GM21515 (cell line): ENCODE measurements around the gene CD109.
A peak's percentile ranks its signal among the peaks of the same experiment; 100 is the strongest.
"Not testable (repeated sequence)": the region's sequence is repeated elsewhere in the genome, so short reads cannot be mapped to it uniquely, and the experiment has no call there.

Experiments used
- ATAC-seq: cut with Tn5 transposase; IDR thresholded peaks from one replicate; pipeline ENCODE4 v1.9.1; 2021; ENCODE audit not compliant: unreplicated experiment

Gene CD109

DNA sequence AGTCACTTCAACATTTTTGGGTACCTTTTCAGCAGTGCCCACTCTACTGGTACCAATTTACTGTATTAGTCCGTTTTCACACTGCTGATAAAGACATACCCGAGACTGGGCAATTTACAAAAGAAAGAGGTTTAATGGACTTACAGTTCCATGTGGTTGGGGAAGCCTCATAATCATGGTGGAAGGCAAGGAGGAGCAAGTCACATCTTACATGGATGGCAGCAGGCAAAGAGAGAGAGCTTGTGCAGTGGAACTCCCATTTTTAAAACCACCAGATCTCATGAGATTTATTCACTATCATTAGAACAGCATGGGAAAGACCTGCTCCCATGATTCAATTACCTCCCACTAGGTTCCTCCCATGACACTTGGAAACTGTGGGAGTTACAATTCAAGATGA lies 12.4 kb upstream of the CD109 start:
- ATAC-seq, result not testable (repeated sequence)

DNA sequence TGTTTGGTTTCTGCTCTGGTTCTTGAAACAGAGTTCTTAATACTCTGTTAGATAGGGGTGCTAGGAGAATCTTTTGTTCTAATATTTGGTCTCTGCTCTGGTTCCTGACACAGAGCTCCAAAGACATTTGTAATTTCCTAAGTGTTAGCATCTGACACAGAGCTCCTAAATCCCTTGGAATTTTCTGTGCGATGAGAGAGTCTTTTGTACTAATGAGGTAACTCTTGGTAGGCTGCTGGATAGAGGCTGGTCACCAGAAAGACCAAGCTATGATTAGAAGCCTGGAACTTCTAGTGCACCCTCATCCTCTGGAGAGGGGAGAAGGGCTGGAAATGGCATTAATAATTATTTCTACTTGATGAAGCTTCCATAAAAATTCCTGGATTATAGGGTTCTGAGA lies 7.7 kb upstream of the CD109 start:
- no peak for ATAC-seq

DNA sequence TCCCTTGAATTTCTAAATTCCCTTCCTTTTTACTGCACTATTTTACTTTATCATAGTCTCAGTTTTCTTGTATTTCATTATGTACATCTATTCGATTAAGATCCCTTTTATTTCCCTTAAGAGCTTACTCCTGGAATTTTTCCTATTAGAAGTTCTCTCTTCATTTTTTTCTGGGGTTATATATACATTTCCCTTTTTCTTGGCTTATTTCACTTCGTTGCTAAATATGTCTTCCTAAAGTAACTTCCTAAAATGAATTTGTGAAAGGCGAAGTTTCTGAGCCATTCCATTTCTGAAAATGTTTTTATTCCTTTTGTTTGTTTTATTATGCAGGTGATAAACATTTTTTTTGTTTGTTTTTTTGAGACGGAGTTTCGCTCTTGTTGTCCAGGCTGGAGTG lies 5.9 kb upstream of the CD109 start:
- no peak for ATAC-seq

DNA sequence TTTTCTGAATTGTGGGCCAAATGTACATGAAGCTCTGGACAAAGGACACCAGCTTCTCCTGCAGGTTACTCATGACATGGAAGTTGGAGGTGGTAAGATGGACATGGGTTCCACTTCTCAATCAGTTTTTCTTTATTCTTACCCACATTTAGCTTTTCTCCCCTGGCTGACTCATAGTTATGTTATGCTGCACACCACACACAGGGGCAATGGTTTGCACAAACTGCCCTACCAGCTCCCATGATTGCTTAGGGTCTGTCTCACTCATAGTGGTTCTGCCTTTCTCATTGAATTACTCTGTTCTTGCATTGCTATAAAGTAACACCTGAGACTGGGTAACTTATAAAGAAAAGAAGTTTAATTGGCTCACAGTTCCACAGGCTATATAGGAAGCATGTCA lies 4.5 kb upstream of the CD109 start:
- ATAC-seq, result no peak

DNA sequence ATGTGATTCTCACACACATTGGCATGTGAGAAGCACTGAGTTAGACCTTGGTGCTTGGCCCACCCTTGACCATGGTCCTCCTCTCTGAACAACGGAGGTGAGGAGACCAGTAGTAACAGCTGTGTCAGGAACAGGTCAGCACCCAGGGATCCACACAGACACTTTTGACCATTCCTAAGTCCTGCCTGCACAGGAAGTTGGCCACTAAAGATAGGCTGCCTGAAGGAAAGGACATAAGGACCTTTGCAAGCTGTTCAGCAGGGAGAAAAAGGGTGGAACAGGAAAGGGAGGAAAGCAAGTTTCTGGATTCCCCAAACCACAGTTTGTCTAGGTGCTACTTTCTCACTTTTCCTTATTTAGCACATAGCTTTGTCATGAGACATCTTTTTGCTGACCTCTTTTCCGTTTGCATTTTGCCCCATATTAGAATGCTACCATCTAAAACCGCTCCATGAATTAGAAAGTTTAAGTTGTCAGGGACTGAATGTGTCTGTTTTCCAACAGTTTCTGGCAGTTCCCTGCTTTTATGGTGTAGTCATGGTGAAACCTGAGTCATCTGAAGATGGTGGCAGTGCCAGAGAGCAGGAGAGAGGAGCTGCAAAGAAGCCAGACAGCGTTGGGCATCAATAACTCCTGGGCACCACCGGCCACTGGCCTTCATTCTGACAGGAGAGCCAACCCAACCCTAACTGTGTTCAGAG lies 1.1 kb upstream of the CD109 start:
- no peak for ATAC-seq

DNA sequence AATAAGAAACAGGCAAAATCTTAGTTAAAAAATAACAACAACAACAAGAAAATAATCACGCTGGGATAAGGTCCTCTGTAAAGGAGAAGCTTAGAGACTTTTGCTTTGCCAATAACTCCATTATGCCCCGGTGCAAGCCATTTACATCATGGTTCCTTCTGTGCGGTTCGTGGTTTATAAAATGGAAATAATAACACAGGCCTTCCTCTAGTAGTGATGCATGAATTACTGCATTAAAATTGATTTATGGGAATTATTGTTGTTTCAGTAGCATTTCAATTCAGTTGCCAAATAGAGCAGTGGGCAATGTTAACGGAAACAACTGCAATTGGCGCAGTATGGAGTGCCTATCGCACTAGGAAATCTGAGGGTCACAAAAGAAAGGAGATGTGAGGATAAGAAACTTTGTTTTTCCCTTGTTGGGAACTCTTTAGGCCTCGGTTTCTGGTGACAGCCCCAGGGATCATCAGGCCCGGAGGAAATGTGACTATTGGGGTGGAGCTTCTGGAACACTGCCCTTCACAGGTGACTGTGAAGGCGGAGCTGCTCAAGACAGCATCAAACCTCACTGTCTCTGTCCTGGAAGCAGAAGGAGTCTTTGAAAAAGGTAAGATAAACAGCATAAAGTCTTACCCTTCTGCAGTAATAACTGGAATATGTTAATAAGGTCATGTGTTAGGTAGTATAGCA lies 1.1 kb downstream of the CD109 start:
- no peak for ATAC-seq

DNA sequence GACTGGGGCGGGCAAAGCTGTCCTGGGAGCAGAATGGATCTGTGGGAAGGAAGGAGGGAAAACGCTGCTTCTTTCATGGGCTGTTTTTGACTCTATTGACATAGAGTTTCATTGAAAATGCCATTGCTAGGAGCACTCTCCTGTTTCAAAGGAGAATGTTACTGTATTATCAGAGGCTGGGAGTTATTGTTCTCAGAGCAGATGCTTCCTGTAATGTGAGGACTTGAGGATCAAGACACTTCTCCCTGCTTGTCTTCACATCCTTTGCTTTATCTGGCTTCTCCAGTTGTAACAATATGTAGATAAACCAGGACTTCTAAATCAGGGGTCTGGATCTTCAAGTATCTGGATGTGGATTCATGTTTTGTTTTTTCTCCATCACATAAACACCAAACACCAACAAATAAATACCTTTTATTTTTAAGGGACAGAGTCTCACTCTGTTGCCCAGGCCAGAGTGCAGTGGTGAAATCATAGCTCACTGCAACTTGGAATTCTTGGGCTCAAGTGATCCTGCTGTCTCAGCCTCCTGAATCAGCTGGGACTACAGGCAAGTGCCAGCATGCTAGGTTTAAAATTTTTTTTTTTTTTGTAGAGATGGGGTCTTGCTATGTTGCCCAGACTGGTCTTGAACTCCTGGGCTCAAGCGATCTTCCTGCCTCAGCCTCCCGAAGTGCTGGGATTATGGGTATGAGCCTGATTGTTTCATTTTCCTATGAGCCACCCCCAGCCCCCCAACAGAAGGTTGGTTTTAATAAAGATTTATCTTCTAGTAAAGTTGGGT lies 3.9 kb downstream of the CD109 start:
- no peak for ATAC-seq

DNA sequence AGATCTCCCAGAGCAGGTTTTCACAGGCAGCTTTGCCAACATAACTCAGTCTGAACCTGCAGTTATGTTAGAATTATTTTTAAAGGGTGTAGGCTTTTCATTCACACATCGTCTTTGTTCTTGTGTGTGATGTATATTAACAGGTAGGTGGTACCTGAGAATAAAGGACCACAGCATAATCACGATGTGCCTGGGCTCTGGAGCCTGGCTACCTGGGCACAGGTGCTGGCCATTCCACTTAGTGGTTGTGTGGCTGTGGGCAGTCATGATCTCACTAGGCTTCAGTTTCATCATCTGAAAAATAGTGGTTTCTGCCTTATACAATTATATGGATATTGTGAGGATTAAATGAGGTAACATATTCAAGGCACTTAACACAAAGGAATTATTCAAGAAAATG lies 6.4 kb downstream of the CD109 start:
- ATAC-seq, result no peak

DNA sequence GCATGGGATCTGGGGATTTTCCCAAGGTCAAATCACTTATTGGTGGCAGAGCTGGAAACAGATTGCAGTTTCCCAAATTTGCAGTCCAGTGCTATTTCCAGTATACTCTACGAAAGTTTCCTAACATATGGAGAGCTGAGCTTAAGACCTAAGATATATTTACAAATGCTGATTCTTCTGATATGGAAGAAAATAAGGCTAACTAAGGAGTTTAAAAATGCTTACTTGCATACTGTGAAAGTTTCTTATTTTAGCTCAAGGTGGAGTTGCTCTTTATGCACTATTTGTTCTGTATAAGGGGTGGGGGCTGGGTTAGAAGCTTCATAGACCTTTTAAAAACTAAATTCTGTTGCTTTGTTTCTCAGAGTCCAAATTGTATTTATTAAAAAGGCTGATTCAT lies 7.5 kb downstream of the CD109 start:
- no peak for ATAC-seq

DNA sequence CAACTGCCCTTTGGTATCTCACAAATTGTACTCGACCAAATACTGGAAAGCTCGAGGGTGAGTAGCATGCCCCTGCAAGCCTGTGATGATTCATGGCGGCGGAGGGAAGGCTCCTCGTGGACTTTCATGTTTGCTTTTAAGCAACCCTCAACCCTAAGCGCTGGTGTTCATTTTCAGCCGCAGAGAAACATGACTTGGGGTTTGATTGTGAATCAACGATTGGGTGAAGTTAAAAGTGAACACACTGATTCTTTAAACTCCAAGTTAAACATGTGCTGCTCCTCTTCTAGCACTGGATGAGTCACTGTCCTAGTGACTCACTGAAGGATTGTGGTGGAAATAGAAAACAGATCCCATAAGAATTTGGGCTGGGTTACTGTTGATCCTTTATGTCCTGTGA lies 8.3 kb downstream of the CD109 start:
- no peak for ATAC-seq

DNA sequence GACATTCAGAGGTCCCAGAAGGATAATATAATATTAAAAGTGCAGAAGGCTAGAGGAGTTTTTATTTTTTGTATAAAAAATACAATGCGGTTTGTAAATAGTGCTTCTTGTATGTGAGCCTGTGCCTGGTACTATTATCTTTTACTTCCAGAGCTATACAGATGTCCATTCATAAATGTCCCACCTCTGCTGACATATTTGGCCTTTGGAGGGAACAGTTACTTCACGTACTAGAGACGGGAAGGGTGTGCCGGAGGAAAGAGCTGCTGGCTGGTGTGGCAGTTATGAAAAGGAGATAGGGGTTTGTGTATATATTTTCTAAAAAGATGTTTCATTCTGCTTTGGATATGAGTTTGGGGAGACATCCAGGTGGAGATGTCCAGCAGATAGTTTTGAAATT lies 8.8 kb downstream of the CD109 start:
- no peak for ATAC-seq

DNA sequence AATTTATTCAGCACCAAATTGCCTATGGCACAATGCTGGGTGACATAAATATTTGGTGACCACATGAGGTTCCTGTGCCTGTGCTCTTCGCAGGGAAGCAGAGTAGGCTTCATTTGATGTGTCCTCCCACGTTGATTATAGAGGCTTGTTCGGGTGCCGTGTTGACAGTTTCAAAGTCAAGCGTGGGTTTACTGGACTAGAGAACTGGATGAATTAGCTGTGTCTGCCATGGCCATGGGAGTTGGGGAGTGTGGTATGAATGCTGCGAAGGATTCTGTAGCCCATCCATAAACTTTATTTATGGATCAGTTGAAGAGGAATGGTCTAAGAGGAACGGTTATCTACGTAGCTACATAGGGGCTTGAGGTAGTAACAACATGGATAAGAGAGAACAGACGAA lies 11.0 kb downstream of the CD109 start:
- ATAC-seq, result no peak

DNA sequence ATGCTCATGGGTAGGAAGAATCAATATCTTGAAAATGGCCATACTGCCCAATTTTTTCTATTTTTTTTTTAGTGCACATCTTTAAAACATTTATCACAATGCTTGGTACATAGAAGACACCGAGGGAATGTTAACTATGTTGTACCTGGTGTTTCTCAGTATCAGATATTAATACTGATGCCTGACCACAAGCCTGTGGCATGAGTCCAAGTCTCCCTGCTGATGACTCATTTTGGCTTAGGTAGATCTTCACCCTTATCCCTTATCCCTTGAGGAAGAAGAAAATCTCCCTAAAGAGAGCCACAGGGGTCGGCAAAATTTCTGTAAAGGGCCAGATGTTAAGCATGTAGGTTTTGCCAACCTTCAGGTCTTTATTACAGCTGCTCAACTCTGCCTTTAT lies 14.5 kb downstream of the CD109 start:
- no peak for ATAC-seq

DNA sequence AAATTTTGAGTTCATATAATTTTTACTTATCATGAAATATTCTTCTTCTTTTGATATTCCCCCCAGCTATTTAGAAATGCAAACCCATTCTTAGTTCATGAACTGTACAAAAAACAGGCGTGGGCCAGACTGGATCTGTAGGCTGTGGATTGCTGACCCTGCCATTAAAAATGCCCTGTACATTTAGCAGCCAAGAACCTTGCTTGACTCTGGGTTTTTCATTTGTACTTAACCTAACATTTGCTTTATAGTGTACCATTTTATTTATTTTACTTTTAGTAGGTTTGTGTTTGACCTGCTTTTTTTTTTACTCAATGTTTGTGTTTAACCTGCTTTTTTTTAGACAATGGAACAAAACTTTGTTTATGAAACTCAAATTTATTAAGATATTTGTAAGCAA lies 14.9 kb downstream of the CD109 start:
- no peak for ATAC-seq

DNA sequence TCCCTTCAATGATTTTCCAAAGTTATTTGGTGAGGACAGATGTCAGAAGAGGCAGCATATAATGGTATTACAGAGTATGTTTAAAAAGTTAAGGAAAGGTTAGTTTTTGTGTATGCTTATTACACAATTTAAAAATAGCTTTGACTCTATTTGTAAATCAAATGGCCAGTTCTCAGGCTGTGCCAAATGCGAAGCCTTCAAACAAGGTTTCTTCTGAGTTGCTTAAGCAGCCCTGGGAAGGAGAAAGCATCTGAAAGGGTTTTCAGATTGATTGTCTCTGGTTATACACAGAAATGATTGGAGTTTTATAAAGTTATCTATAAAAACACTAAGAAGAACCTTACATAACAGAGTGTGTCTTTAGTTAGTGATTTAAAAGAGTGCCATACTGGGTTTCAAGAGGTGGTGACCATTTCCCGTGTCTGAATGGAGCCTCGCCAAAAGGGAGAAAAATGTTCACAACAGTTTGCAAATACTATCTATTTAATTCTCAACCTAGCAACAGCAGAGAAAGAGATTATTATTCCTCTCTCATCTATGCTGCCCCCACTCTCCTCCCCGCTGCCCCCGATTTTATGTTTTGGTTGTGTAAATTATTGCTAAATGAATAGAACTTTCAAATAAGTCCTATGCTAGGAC lies 16.7 kb downstream of the CD109 start:
- ATAC-seq, result no peak

DNA sequence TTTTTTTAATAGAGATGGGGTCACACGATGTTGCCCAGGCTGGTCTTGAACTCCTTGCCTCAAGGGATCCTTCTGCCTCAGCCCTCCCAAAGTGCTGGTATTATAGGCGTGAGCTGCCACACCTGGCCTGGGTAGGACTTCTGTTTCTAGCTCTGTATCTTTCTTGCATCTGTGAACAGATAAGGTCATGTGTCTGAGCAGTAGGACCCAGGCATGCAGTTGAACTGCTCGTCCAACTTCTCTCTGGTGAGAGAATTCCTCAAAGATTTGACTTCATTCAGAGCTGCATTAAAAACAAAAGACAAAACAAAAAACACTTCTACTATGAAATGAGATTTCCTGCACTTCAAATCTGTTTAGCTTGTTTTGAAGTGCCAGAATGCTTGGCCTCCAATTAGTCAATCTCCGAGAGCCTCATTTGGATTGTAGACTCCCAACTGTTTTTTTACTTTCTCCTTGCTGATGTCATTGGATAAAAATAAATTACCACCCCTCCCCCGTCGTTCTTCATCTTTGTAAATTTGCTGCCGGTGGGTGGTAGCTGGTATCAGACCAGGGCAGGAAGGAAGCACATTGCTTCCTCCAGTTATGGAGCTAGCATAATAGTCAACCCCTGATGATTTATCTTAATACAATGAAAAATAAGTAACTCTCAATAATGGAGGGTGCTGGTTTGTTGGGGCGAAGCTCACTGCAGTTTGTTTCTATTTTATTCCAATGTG lies 17.6 kb downstream of the CD109 start:
- no peak for ATAC-seq

DNA sequence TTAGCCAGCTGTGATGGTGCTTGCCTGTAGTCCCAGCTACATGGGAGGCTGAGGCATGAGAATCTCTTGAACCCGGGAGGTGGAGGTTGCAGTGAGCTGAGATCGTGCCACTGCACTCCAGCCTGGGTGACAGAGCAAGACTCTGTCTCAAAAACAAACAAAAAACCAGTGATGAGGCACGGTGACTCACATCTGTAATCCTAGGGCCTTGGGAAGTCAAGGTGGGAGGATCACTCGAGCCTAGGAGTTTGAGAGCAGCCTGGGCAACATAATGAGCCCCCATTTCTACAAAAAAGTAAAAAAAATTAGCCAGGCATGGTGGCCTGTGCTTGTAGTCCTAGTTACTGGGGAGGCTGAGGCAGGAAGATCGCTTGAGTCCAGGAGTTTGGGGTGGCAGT lies 19.1 kb downstream of the CD109 start:
- not testable (repeated sequence) for ATAC-seq

DNA sequence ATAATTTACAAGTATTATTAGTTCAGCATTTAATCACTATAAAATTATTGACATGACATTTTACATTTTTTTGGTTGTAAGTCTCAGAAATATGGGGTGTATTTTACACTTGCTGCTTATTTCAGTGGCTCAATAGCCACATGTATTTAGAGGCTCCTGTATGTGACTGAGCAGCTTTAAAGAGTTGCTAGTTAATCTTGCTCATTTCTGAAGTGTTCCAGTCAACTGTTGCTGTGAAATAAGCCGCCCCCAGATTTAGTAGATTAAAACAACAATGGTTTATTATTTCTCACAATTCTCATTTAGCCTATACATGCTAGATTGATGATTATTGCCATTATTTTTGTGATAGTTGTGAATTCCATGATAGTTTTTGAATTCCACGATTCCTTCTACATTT lies 23.0 kb downstream of the CD109 start:
- ATAC-seq, result no peak

DNA sequence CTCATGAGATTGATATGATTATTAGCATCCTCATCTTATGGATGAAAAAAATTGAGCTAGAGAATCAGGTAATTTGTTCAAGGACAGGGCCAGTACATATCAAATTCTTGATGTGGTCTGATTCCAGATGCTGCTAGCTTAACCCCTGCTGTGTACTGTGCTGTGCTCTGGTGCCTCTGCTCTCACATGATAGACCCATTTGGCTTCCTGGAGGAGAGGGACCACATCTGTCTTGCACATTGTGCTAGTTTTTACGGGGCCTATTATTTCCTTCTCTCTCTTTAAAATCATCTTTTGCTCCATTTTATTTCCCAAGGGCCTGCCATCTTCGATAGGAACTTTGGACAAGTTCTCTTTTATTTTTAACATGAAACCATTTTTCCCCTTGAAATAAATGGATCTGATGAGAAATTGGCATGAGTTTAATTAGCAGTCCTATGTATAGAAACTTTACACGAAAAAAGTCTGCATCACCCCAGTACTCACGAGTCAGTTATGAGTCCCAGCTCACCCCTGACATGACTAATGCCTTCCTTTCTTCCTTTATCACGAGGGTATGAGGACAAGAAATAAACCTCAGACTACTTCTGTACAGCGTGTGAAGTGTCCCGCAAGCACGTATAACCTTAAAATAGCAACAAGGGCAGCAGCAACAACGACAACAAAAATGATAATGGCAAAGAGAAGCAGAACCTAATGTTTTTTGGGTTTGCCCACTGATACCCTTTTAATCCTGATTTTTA lies 26.5 kb downstream of the CD109 start:
- peak; percentile 46 for ATAC-seq

DNA sequence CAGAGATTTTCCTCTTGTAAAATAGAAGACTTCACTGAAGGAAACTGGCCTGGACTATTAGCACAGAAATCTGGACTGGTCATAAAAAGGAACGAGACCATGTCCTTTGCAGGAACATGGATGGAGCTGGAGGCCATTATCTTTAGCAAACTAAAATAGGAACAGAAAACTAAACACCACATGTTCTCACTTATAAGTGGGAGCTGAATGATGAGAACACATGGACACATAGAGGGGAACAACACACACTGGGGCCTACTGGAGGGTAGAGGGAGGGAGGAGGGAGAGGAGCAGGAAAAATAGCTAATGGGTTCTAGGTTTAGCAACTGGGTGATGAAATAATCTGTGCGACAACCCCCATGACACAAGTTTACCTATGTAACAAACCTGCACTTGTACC lies 27.5 kb downstream of the CD109 start:
- not testable (repeated sequence) for ATAC-seq
